Stimulated activated CD4-positive, alpha-beta T cell treated with anti-CD3 and anti-CD28 coated beads, Interleukin-4, amount 100 ng/mL, for 4 hours (primary cell): Measurements from ENCODE around the gene TNNT3.

ENCODE experiments used
- DNase-seq, 2 experiments: peaks; one replicate each; pipeline ENCODE4 v3.0.0-alpha.2; 2020

TNNT3 gene

GRCh38 chr11:1899090-1899489, 20.4 kb upstream of the TNNT3 start:
- DNase-seq: no peak

GRCh38 chr11:1899686-1900085, 19.8 kb upstream of the TNNT3 start:
- DNase-seq: no peak

GRCh38 chr11:1906181-1906580, 13.3 kb upstream of the TNNT3 start:
- DNase-seq: no peak

- DNase-seq: no peak
These were observed 12.7 kb upstream of the TNNT3 start for GRCh38 chr11:1906611-1907423.

- no peak for DNase-seq
These were observed 10.9 kb upstream of the TNNT3 start for GRCh38 chr11:1908618-1909017.

GRCh38 chr11:1909524-1909923, 10.0 kb upstream of the TNNT3 start:
- no peak for DNase-seq

- no peak for DNase-seq
These were observed 7.1 kb upstream of the TNNT3 start for GRCh38 chr11:1912289-1912878.

- DNase-seq: no peak
These were observed 6.0 kb upstream of the TNNT3 start for GRCh38 chr11:1913271-1914060.

- DNase-seq: no peak
These were observed 3.7 kb upstream of the TNNT3 start for GRCh38 chr11:1915795-1916131.

GRCh38 chr11:1916132-1916985, 3.1 kb upstream of the TNNT3 start:
- DNase-seq: no peak

GRCh38 chr11:1916986-1917522, 2.4 kb upstream of the TNNT3 start:
- DNase-seq: no peak

GRCh38 chr11:1917523-1918435, 1.7 kb upstream of the TNNT3 start:
- no peak for DNase-seq

- DNase-seq: no peak
These were observed 827 bp upstream of the TNNT3 start for GRCh38 chr11:1918436-1919315.

GRCh38 chr11:1920128-1920908, 815 bp downstream of the TNNT3 start:
- no peak for DNase-seq

- DNase-seq: no peak
These were observed 1.5 kb downstream of the TNNT3 start for GRCh38 chr11:1920909-1921573.

GRCh38 chr11:1921574-1922141, 2.2 kb downstream of the TNNT3 start:
- DNase-seq: no peak

GRCh38 chr11:1922481-1923081, 3.1 kb downstream of the TNNT3 start:
- no peak for DNase-seq
